HG03060 (cell line): ENCODE results near the gene NFIA.

Source experiments
- ATAC-seq: cut with Tn5 transposase; IDR thresholded peaks from one replicate; pipeline ENCODE4 v1.9.1; 2021; ENCODE audit warnings: low read depth, moderate number of reproducible peaks; ENCODE audit not compliant: unreplicated experiment

The NFIA gene

GRCh38 chr1:61233121-61233660 is 150.8 kb downstream of the NFIA start:
- no peak for ATAC-seq

GRCh38 chr1:61234587-61234919 is 152.2 kb downstream of the NFIA start:
- no peak for ATAC-seq

- no peak for ATAC-seq
Observed at GRCh38 chr1:61237147-61237546, 154.8 kb downstream of the NFIA start.

- no peak for ATAC-seq
Observed at GRCh38 chr1:61237659-61238358, 155.4 kb downstream of the NFIA start.

- ATAC-seq, result no peak
Observed at GRCh38 chr1:61238359-61238665, 156.0 kb downstream of the NFIA start.

GRCh38 chr1:61240878-61241277 is 158.5 kb downstream of the NFIA start:
- no peak for ATAC-seq

GRCh38 chr1:61241411-61241838 is 159.1 kb downstream of the NFIA start:
- no peak for ATAC-seq

- no peak for ATAC-seq
Observed at GRCh38 chr1:61241973-61242381, 159.6 kb downstream of the NFIA start.

GRCh38 chr1:61244114-61244513 is 161.8 kb downstream of the NFIA start:
- ATAC-seq, result no peak

GRCh38 chr1:61245696-61246400 is 163.5 kb downstream of the NFIA start:
- ATAC-seq, result no peak

- ATAC-seq, result no peak
Observed at GRCh38 chr1:61247051-61247825, 164.9 kb downstream of the NFIA start.

GRCh38 chr1:61247881-61248752 is 165.8 kb downstream of the NFIA start:
- ATAC-seq, result no peak

- ATAC-seq, result no peak
Observed at GRCh38 chr1:61250933-61251332, 168.6 kb downstream of the NFIA start.

- ATAC-seq, result no peak
Observed at GRCh38 chr1:61253059-61253735, 170.8 kb downstream of the NFIA start.

GRCh38 chr1:61253912-61254633 is 171.7 kb downstream of the NFIA start:
- no peak for ATAC-seq

- no peak for ATAC-seq
Observed at GRCh38 chr1:61254634-61255357, 172.4 kb downstream of the NFIA start.

GRCh38 chr1:61255358-61255703 is 173.0 kb downstream of the NFIA start:
- no peak for ATAC-seq

- no peak for ATAC-seq
Observed at GRCh38 chr1:61259379-61260148, 177.2 kb downstream of the NFIA start.
